GM23338 (cell line): ENCODE results near the gene DIAPH3. TPM values are rescaled to one million over a fixed set of nuclear protein-coding genes. Genes with fewer than 3 reads are reported as not detected.

Experiments
- ATAC-seq: fragments of 200-7000 bp; cut with Tn5 transposase; 3 replicates; pipeline ENCODE4 v1.9.1; 2020
- DNase-seq: peaks from one replicate; pipeline ENCODE4 v3.0.0-alpha.2; 2015; ENCODE audit warnings: low spot score
- H2AFZ ChIP-seq: fragments of 200-600 bp; sonication (generic); 2 replicates; pipeline ENCODE4 v1.8.0; 2016; ENCODE audit warnings: antibody characterized with exemption, mild to moderate bottlenecking, moderate library complexity
- H3F3A ChIP-seq: fragments of 200-600 bp; sonication (generic); replicated peaks from 2 replicates; pipeline ENCODE4 v1.8.0; 2017; ENCODE audit warnings: antibody characterized with exemption, mixed run types, low read depth
- H3K27ac ChIP-seq: fragments of 200-600 bp; sonication (generic); 2 replicates; pipeline ENCODE4 v1.6.1; 2016; ENCODE audit warnings: low read depth
- H3K27me3 ChIP-seq: fragments of 200-600 bp; sonication (generic); 2 replicates; pipeline ENCODE4 v1.8.0; 2016; ENCODE audit warnings: mild to moderate bottlenecking, mixed run types, moderate library complexity; ENCODE audit not compliant: insufficient read depth
- H3K36me3 ChIP-seq: fragments of 200-600 bp; sonication (generic); 2 replicates; pipeline ENCODE4 v1.8.0; 2016; ENCODE audit warnings: mild to moderate bottlenecking; ENCODE audit not compliant: insufficient read depth
- H3K4me1 ChIP-seq: fragments of 200-600 bp; sonication (generic); 2 replicates; pipeline ENCODE4 v1.8.0; 2016; ENCODE audit warnings: mild to moderate bottlenecking, moderate library complexity; ENCODE audit not compliant: insufficient read depth
- H3K4me2 ChIP-seq: fragments of 200-600 bp; sonication (generic); 2 replicates; pipeline ENCODE4 v1.7.1; 2017; ENCODE audit warnings: mixed run types
- H3K4me3 ChIP-seq: fragments of 200-600 bp; sonication (generic); 2 replicates; pipeline ENCODE4 v1.6.1; 2016; ENCODE audit warnings: mixed run types
- H3K79me2 ChIP-seq: fragments of 200-600 bp; sonication (generic); replicated peaks from 2 replicates; pipeline ENCODE4 v1.8.0; 2017; ENCODE audit warnings: mild to moderate bottlenecking; ENCODE audit not compliant: insufficient read depth
- H3K9me2 ChIP-seq: fragments of 200-600 bp; sonication (generic); 2 replicates; pipeline ENCODE4 v1.8.0; 2017; ENCODE audit not compliant: insufficient read depth
- H4K20me1 ChIP-seq: fragments of 200-600 bp; sonication (generic); replicated peaks from 2 replicates; pipeline ENCODE4 v1.8.0; 2017; ENCODE audit warnings: mild to moderate bottlenecking; ENCODE audit not compliant: insufficient read depth
- H3K27ac Mint-ChIP-seq: 2 replicates; pipeline ENCODE4 v1.8.0; 2020; ENCODE audit warnings: inconsistent platforms, mild to moderate bottlenecking, moderate library complexity, mixed read lengths
- H3K27me3 Mint-ChIP-seq: 3 replicates; pipeline ENCODE4 v1.8.0; 2022; ENCODE audit warnings: low read depth, mild to moderate bottlenecking, moderate library complexity, mixed read lengths, inconsistent platforms; ENCODE audit not compliant: insufficient read depth, poor library complexity
- H3K36me3 Mint-ChIP-seq: 3 replicates; pipeline ENCODE4 v1.8.0; 2021; ENCODE audit warnings: low read depth, mild to moderate bottlenecking, inconsistent platforms, moderate library complexity, mixed read lengths
- H3K4me1 Mint-ChIP-seq: 3 replicates; pipeline ENCODE4 v1.8.0; 2020; ENCODE audit warnings: mild to moderate bottlenecking, inconsistent platforms, mixed read lengths
- H3K4me3 Mint-ChIP-seq: 3 replicates; pipeline ENCODE4 v1.8.0; 2021; ENCODE audit warnings: moderate library complexity, mild to moderate bottlenecking, inconsistent platforms, mixed read lengths
- H3K9me3 Mint-ChIP-seq: 3 replicates; pipeline ENCODE4 v1.8.0; 2020; ENCODE audit warnings: moderate library complexity, mild to moderate bottlenecking, inconsistent platforms, mixed read lengths
- CREB1 ChIP-seq: fragments of 250-450 bp; sonication (Bioruptor Pico); IDR thresholded peaks from 2 replicates; pipeline ENCODE4 v1.5.0; 2020; ENCODE audit warnings: low read depth, mild to moderate bottlenecking, moderate library complexity
- EZH2 ChIP-seq: fragments of 200-600 bp; sonication (generic); IDR thresholded peaks from one replicate; pipeline ENCODE4 v1.8.0; 2017; ENCODE audit warnings: antibody characterized with exemption, mild to moderate bottlenecking, low read depth; ENCODE audit not compliant: unreplicated experiment
- EZH2phosphoT487 ChIP-seq: fragments of 200-600 bp; sonication (generic); IDR thresholded peaks from one replicate; pipeline ENCODE4 v1.8.1; 2018; ENCODE audit warnings: antibody characterized with exemption; ENCODE audit not compliant: unreplicated experiment
- JUNB ChIP-seq: IDR thresholded peaks from one replicate; pipeline ENCODE4 v1.6.1; 2016; ENCODE audit warnings: antibody characterized with exemption; ENCODE audit not compliant: unreplicated experiment
- POLR2AphosphoS5 ChIP-seq: IDR thresholded peaks from 2 replicates; pipeline ENCODE4 v1.6.1; 2016; ENCODE audit warnings: antibody characterized with exemption, low read depth
- STAT1 ChIP-seq: IDR thresholded peaks from one replicate; pipeline ENCODE4 v1.6.1; 2016; ENCODE audit warnings: antibody characterized with exemption; ENCODE audit not compliant: unreplicated experiment
- polyA plus RNA-seq: library from polyadenylated mRNA; unstranded; fragments of >200 nt; fragmentation: Nextera tagmentation; extraction: Ambion mirVana; gene quantifications from 2 replicates; pipeline ENCODE4 v1.2.1, GENCODE V29; 2016
- total RNA-seq: library from RNA; depleted of rRNA; stranded (reverse); fragments of >200 nt; shearing (Covaris generic); gene quantifications from 2 replicates; pipeline ENCODE4 v1.2.3, GENCODE V29; 2014
- TF ChIP-seq, protein P1 (sequence below): IDR thresholded peaks from one replicate; pipeline ENCODE4 v1.6.1; 2018; ENCODE audit warnings: antibody characterized with exemption; ENCODE audit not compliant: unreplicated experiment
- TF ChIP-seq, protein P2 (sequence below): fragments of 250-450 bp; sonication (Bioruptor Pico); IDR thresholded peaks from 2 replicates; pipeline ENCODE4 v1.5.0; 2020; ENCODE audit warnings: mild to moderate bottlenecking, moderate library complexity

Gene DIAPH3
- total and polyA plus RNA-seq, 2 experiments from 2014 or later, result 23.4 to 30.2 TPM

DNA sequence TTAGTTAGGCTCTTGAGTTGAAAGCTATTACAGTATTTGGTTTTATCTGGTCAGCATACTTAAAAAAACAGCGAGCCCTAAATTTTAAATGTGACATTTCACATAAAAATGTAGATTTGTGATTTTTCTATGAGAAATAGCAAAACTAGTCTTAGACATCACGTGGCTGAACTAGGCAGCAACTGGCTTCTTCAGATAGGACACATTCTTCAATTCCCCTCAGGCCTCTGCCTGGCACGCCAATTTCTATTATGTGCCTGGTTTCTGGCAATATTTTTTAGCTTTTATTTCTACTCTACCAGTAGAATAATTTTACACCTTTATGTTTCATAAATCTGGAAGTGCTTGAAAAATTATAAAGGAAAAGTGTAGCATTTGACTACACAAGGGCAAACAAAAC lies 433.7 kb downstream of the DIAPH3 start (continued):
- TF ChIP-seq, protein P1, sequence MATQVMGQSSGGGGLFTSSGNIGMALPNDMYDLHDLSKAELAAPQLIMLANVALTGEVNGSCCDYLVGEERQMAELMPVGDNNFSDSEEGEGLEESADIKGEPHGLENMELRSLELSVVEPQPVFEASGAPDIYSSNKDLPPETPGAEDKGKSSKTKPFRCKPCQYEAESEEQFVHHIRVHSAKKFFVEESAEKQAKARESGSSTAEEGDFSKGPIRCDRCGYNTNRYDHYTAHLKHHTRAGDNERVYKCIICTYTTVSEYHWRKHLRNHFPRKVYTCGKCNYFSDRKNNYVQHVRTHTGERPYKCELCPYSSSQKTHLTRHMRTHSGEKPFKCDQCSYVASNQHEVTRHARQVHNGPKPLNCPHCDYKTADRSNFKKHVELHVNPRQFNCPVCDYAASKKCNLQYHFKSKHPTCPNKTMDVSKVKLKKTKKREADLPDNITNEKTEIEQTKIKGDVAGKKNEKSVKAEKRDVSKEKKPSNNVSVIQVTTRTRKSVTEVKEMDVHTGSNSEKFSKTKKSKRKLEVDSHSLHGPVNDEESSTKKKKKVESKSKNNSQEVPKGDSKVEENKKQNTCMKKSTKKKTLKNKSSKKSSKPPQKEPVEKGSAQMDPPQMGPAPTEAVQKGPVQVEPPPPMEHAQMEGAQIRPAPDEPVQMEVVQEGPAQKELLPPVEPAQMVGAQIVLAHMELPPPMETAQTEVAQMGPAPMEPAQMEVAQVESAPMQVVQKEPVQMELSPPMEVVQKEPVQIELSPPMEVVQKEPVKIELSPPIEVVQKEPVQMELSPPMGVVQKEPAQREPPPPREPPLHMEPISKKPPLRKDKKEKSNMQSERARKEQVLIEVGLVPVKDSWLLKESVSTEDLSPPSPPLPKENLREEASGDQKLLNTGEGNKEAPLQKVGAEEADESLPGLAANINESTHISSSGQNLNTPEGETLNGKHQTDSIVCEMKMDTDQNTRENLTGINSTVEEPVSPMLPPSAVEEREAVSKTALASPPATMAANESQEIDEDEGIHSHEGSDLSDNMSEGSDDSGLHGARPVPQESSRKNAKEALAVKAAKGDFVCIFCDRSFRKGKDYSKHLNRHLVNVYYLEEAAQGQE, result no peak
- TF ChIP-seq CREB1, result no peak
- no peak for TF ChIP-seq POLR2AphosphoS5
- no peak for TF ChIP-seq EZH2phosphoT487
- no peak for TF ChIP-seq EZH2
- no peak for TF ChIP-seq STAT1

DNA sequence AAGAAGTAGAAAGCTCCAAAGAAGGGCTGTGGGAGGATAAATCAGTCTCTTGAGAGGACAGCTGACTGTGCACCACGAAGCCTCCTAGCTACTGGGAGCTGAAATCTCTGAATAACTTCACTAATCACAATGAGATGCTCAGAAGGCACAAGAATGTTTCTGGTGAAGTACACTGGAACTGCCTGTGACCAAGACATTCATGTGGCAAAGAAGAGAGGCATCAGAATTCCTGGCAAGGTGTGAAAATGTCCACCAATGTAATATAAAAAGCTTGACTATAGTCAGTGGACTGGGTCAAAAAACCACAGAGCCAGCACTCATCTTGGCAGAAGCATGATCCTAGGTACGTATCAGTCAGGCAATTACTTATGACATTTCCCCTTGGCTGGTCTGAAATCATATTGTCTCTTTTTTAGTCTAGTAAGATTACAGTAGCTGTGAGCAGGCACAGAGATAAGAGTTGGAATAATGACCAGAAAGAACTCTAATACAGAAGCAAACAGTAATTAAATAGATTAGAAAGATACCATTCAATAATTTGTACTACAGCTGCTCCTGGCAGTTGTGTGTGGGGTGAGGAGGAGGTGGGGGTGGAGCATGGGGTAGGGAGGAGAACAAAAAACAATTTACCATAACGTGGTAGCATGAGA lies 434.7 kb downstream of the DIAPH3 start:
- Mint-ChIP-seq H3K9me3 (no peaks in the 10 kb centered on the region), H3K36me3 (no peaks in the 10 kb centered on the region)

DNA sequence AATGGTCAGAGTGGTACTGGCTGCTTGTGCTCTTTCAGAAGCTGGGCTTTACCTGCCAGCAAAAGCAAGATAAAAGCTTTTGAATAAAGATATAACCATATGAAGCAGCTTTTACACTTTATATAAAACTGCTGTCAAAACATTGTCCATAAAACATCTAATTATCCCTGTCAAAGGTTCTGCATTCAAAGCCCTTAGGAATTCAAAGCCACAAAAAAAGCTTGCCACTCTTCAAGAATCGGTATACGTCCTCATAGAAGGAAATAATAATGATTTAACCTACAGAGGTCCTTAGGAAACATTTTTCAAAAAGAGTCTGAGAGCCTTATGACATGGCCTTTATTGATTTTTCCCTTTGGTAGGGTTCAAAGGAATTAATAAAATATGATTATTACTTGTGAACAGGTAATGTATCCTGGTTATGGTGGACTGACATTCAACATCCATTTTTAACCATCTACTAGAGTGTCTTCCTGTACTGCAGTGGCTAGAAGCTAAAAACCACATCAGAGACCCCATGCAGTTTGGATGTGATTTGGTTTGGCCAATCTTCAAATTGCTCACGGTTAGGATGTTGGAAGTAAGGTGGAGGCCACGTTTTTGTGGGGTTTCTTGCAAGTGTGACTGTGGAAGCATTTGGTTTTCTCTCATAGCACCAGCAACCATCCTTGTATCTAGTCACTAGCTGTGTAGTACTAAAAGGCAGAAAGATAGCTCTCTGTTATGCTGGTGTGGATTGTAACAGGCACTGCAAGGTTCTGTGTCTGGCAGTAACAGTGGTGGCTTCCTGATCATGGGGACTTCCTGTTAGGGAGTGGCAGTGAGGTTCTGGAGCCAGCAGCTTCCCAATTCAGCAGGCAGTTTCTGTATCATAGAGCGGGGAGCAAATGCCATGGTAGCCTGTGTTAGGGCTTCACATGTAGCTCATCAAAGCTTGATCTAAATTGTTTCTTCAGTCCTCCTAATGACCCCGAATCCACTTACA lies 441.5 kb downstream of the DIAPH3 start:
- peaks cover 4% of the 10 kb centered on the region; the same call in 2 of the 3 replicates for H3K4me1 Mint-ChIP-seq
- no peak overlapping the region for H3K4me3 Mint-ChIP-seq
- Histone ChIP-seq H3K4me2 (no peak overlapping the region), H3F3A (no peaks in the 10 kb centered on the region), H4K20me1 (no peaks in the 10 kb centered on the region), H3K79me2 (no peaks in the 10 kb centered on the region), H3K9me2 (no peaks in the 10 kb centered on the region), H3K36me3 (no peaks in the 10 kb centered on the region), H3K4me3 (no peak overlapping the region), H2AFZ (no peak overlapping the region), H3K27ac (no peak overlapping the region), H3K27me3 (no peaks in the 10 kb centered on the region), H3K4me1 (peaks cover 10% of the 10 kb centered on the region; the same call in 1 of the 2 replicates)
- DNase-seq (no peak), ATAC-seq (no peak)
- H3K9me3 Mint-ChIP-seq, result no peaks in the 10 kb centered on the region
- H3K27ac Mint-ChIP-seq, result peak overlapping the region; percentile 60; the same call in 1 of the 2 replicates
- no peaks in the 10 kb centered on the region for H3K27me3 Mint-ChIP-seq
- no peaks in the 10 kb centered on the region for H3K36me3 Mint-ChIP-seq
- TF ChIP-seq STAT1 (no peak), POLR2AphosphoS5 (no peak)
- TF ChIP-seq, protein P2, sequence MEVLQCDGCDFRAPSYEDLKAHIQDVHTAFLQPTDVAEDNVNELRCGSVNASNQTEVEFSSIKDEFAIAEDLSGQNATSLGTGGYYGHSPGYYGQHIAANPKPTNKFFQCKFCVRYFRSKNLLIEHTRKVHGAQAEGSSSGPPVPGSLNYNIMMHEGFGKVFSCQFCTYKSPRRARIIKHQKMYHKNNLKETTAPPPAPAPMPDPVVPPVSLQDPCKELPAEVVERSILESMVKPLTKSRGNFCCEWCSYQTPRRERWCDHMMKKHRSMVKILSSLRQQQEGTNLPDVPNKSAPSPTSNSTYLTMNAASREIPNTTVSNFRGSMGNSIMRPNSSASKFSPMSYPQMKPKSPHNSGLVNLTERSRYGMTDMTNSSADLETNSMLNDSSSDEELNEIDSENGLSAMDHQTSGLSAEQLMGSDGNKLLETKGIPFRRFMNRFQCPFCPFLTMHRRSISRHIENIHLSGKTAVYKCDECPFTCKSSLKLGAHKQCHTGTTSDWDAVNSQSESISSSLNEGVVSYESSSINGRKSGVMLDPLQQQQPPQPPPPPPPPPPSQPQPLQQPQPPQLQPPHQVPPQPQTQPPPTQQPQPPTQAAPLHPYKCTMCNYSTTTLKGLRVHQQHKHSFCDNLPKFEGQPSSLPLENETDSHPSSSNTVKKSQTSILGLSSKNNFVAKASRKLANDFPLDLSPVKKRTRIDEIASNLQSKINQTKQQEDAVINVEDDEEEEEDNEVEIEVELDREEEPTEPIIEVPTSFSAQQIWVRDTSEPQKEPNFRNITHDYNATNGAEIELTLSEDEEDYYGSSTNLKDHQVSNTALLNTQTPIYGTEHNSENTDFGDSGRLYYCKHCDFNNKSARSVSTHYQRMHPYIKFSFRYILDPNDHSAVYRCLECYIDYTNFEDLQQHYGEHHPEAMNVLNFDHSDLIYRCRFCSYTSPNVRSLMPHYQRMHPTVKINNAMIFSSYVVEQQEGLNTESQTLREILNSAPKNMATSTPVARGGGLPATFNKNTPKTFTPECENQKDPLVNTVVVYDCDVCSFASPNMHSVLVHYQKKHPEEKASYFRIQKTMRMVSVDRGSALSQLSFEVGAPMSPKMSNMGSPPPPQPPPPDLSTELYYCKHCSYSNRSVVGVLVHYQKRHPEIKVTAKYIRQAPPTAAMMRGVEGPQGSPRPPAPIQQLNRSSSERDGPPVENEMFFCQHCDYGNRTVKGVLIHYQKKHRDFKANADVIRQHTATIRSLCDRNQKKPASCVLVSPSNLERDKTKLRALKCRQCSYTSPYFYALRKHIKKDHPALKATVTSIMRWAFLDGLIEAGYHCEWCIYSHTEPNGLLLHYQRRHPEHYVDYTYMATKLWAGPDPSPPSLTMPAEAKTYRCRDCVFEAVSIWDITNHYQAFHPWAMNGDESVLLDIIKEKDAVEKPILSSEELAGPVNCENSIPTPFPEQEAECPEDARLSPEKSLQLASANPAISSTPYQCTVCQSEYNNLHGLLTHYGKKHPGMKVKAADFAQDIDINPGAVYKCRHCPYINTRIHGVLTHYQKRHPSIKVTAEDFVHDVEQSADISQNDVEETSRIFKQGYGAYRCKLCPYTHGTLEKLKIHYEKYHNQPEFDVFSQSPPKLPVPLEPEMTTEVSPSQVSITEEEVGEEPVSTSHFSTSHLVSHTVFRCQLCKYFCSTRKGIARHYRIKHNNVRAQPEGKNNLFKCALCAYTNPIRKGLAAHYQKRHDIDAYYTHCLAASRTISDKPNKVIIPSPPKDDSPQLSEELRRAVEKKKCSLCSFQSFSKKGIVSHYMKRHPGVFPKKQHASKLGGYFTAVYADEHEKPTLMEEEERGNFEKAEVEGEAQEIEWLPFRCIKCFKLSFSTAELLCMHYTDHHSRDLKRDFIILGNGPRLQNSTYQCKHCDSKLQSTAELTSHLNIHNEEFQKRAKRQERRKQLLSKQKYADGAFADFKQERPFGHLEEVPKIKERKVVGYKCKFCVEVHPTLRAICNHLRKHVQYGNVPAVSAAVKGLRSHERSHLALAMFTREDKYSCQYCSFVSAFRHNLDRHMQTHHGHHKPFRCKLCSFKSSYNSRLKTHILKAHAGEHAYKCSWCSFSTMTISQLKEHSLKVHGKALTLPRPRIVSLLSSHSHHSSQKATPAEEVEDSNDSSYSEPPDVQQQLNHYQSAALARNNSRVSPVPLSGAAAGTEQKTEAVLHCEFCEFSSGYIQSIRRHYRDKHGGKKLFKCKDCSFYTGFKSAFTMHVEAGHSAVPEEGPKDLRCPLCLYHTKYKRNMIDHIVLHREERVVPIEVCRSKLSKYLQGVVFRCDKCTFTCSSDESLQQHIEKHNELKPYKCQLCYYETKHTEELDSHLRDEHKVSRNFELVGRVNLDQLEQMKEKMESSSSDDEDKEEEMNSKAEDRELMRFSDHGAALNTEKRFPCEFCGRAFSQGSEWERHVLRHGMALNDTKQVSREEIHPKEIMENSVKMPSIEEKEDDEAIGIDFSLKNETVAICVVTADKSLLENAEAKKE (CRISPR knock-in tag), result no peak

More for the DNA sequence above, 434.7 kb downstream of the DIAPH3 start:
- no peaks in the 10 kb centered on the region for H3K27me3 Mint-ChIP-seq
- Histone ChIP-seq H3K79me2 (no peaks in the 10 kb centered on the region), H2AFZ (no peak overlapping the region), H3K4me1 (no peaks in the 10 kb centered on the region), H4K20me1 (no peaks in the 10 kb centered on the region), H3K4me3 (no peak overlapping the region), H3K27me3 (no peaks in the 10 kb centered on the region), H3F3A (no peaks in the 10 kb centered on the region), H3K27ac (no peak overlapping the region), H3K4me2 (no peak overlapping the region), H3K36me3 (no peaks in the 10 kb centered on the region), H3K9me2 (no peaks in the 10 kb centered on the region)
- no peak for ATAC-seq
- peaks cover 3% of the 10 kb centered on the region; the same call in 1 of the 3 replicates for H3K4me1 Mint-ChIP-seq
- 0 out of 2 replicates have a peak overlapping the region, but pooled peaks have one; percentile 67 for H3K27ac Mint-ChIP-seq
- H3K4me3 Mint-ChIP-seq, result no peak overlapping the region
- TF ChIP-seq EZH2 (no peak), JUNB (no peak)
- no peak for DNase-seq
